Suprapubic skin (tissue), 4 donors: Measurements from ENCODE around the gene DYNLRB1. TPM values are rescaled to one million over a fixed set of nuclear protein-coding genes. Genes with fewer than 3 reads are reported as not detected.
"Not testable (repeated sequence)": the region's sequence is repeated elsewhere in the genome, so short reads cannot be mapped to it uniquely, and the experiment has no call there.

ENCODE experiments used
- DNase-seq, 2 donors: peaks; one replicate each; pipeline ENCODE4 v3.0.0-alpha.2; 2019; ENCODE audit warnings: low spot score in 2 of 2
- H3K27ac ChIP-seq: fragments of 200-600 bp; sonication (generic); one replicate; pipeline ENCODE4 v1.5.1; 2019
- H3K27me3 ChIP-seq: fragments of 200-600 bp; sonication (generic); one replicate; pipeline ENCODE4 v1.5.1; 2019
- H3K36me3 ChIP-seq: fragments of 200-600 bp; sonication (generic); one replicate; pipeline ENCODE4 v1.5.1; 2019
- H3K4me1 ChIP-seq: fragments of 200-600 bp; sonication (generic); one replicate; pipeline ENCODE4 v1.5.1; 2019
- H3K4me3 ChIP-seq: fragments of 200-600 bp; sonication (generic); one replicate; pipeline ENCODE4 v1.5.1; 2019; ENCODE audit warnings: mild to moderate bottlenecking
- H3K9me3 ChIP-seq: fragments of 200-600 bp; sonication (generic); one replicate; pipeline ENCODE4 v1.5.1; 2019
- CTCF ChIP-seq, 2 donors: fragments of 200-600 bp in 1 of 2; fragments of 450-650 bp in 1 of 2; sonication (generic) in 1 of 2; IDR thresholded peaks; one replicate each; pipeline ENCODE4 v1.5.1; 2016 to 2019; ENCODE audit warnings: antibody characterized with exemption in 2 of 2, mild to moderate bottlenecking in 1 of 2, moderate library complexity in 1 of 2
- EP300 ChIP-seq: sonication (generic); formaldehyde crosslinking; IDR thresholded peaks from one replicate; pipeline ENCODE4 v1.6.1; 2017; ENCODE audit warnings: antibody characterized with exemption
- POLR2A ChIP-seq, 2 donors: fragments of 450-650 bp; IDR thresholded peaks; one replicate each; pipeline ENCODE4 v1.6.1; 2017; ENCODE audit warnings: antibody characterized with exemption in 2 of 2, mild to moderate bottlenecking in 2 of 2, moderate library complexity in 2 of 2
- POLR2AphosphoS5 ChIP-seq, 3 donors: sonication (generic); formaldehyde crosslinking; IDR thresholded peaks; one replicate each; pipeline ENCODE4 v1.6.1; 2017; ENCODE audit warnings: antibody characterized with exemption in 3 of 3
- WGBS: methylation state at CpG from one replicate; pipeline ENCODE4 v1.1.5; 2018; 5-methylcytosine and 5-hydroxymethylcytosine counted together
- total RNA-seq, 4 donors: library from RNA; depleted of rRNA; stranded (reverse); fragments of >200 nt; gene quantifications; one replicate each; pipeline ENCODE4 v1.1.0, GENCODE V29; 2016

DYNLRB1 gene
- total RNA-seq, 4 donors from 2014 or later: 143 to 270 (median 225) TPM

DNA sequence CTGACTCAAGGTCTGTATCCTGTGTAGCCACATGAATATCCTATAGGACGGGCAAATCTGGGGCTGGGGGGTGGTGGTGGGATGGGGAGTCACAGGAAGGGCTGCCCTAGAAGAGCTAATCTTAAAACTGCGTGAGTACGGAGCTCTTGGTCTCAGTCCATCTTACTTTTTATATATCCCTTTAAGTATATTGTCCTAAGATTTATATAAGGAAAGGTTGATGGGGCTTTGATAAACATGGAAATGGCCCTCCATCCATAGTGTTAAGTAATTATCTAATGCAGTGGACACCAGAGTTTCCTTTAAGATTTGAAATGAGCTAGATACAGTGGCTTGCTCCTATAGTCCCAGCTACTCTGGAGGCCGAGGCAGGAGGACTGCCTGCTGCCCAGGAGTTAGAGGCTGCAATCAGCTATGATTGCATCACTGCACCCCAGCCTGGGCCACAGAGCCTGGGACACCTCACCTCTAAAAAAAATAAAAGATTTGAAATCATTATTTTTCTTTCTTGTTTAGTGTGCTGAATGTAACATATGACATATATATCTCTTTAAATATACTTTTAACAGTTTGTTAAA lies 24.2 kb upstream of the DYNLRB1 start:
- DNase-seq: no peak
- peaks cover 82% of the 10 kb centered on the region for H3K36me3 ChIP-seq
- TF ChIP-seq POLR2A (IDR thresholded peaks at IDR 0.05) (no peak), EP300 (no peak), CTCF (IDR thresholded peaks at IDR 0.05) (no peak), POLR2AphosphoS5 (IDR thresholded peaks at IDR 0.05) (no peak)
- H3K9me3 ChIP-seq: no peaks in the 10 kb centered on the region
- H3K27me3 ChIP-seq: no peaks in the 10 kb centered on the region
- H3K4me3 ChIP-seq: no peak overlapping the region
- H3K27ac ChIP-seq: no peak overlapping the region
- no peaks in the 10 kb centered on the region for H3K4me1 ChIP-seq
- WGBS: 90% methylated on average over 4 of the region's 4 CpGs

DNA sequence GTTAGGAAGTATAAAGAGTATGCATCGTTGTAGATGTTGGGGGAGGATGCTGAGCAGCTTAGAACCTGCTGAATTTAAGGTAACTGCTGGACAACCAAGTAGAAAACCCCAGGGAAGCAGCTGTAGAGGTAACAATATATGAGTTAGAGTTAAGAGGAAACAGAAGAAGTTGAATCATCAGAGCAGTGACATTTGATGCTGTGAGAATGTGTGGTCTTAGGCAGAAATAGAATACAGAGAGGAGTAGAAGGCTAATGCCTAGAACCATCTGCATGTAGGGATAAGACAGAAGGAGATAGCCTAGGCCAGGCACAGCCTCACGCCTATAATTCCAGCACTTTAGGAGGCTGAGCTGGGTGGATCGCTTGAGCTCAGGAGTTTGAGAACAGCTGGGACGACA lies 22.6 kb upstream of the DYNLRB1 start:
- no peak for TF ChIP-seq POLR2AphosphoS5 (IDR thresholded peaks at IDR 0.05)
- no peak for TF ChIP-seq EP300
- no peak for TF ChIP-seq POLR2A (IDR thresholded peaks at IDR 0.05)
- WGBS: 96% methylated on average over 4 of the region's 4 CpGs
- DNase-seq: no peak
- H3K4me3 ChIP-seq: no peak overlapping the region
- no peaks in the 10 kb centered on the region for H3K4me1 ChIP-seq
- H3K36me3 ChIP-seq: peaks cover 84% of the 10 kb centered on the region
- H3K27ac ChIP-seq: no peak overlapping the region
- no peaks in the 10 kb centered on the region for H3K27me3 ChIP-seq
- no peaks in the 10 kb centered on the region for H3K9me3 ChIP-seq

DNA sequence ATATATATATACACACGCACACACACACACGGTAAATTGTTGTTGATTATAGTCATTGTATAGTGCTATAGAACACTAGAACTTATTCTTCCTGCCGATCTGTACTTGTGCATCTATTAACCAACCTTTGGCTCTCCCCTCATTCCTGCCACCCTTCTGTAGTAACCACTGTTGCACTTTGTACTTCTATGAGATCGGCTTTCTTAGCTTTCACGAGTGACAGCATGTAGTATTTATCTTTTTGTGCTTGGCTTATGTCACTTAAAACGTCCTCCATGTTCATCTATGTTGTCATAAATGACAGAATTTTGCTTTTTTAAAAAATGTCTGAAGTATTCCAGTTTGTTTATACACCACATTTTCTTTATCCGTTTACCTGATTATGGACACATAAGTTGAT lies 20.9 kb upstream of the DYNLRB1 start:
- Histone ChIP-seq H3K9me3 (no peaks in the 10 kb centered on the region), H3K4me3 (no peak overlapping the region), H3K36me3 (peaks cover 67% of the 10 kb centered on the region), H3K27me3 (no peaks in the 10 kb centered on the region), H3K27ac (no peak overlapping the region), H3K4me1 (no peaks in the 10 kb centered on the region)
- DNase-seq: no peak
- TF ChIP-seq EP300: no peak
- TF ChIP-seq CTCF (IDR thresholded peaks at IDR 0.05): no peak
- TF ChIP-seq POLR2AphosphoS5 (IDR thresholded peaks at IDR 0.05): no peak
- TF ChIP-seq POLR2A (IDR thresholded peaks at IDR 0.05): no peak
- WGBS: 96% methylated on average over 7 of the region's 7 CpGs

- no peak for DNase-seq
- Histone ChIP-seq H3K36me3 (peaks cover 65% of the 10 kb centered on the region), H3K27me3 (no peaks in the 10 kb centered on the region), H3K4me1 (no peaks in the 10 kb centered on the region), H3K4me3 (no peak overlapping the region), H3K9me3 (no peaks in the 10 kb centered on the region), H3K27ac (no peak overlapping the region)
- 100% methylated on average over 1 of the region's 1 CpG for WGBS
- TF ChIP-seq CTCF (IDR thresholded peaks at IDR 0.05) (no peak), EP300 (no peak), POLR2AphosphoS5 (IDR thresholded peaks at IDR 0.05) (no peak), POLR2A (IDR thresholded peaks at IDR 0.05) (no peak)
Observed at GRCh38 chr20:34495916-34496315, 20.3 kb upstream of the DYNLRB1 start.

- peaks cover 54% of the 10 kb centered on the region for H3K36me3 ChIP-seq
- H3K9me3 ChIP-seq, H3K27ac ChIP-seq, DNase-seq, H3K4me3 ChIP-seq, H3K4me1 ChIP-seq, H3K27me3 ChIP-seq: not testable (repeated sequence)
- WGBS: 90% methylated on average over 6 of the region's 6 CpGs
Observed at GRCh38 chr20:34497596-34497995, 18.6 kb upstream of the DYNLRB1 start.

GRCh38 chr20:34500823-34501222 lies 15.4 kb upstream of the DYNLRB1 start:
- Histone ChIP-seq H3K9me3 (no peaks in the 10 kb centered on the region), H3K27ac (no peak overlapping the region), H3K4me1 (no peaks in the 10 kb centered on the region), H3K36me3 (peaks cover 45% of the 10 kb centered on the region), H3K27me3 (no peaks in the 10 kb centered on the region), H3K4me3 (no peak overlapping the region)
- TF ChIP-seq POLR2AphosphoS5 (IDR thresholded peaks at IDR 0.05): no peak
- TF ChIP-seq CTCF (IDR thresholded peaks at IDR 0.05): no peak
- TF ChIP-seq EP300: no peak
- no peak for TF ChIP-seq POLR2A (IDR thresholded peaks at IDR 0.05)
- DNase-seq: no peak
- WGBS: 97% methylated on average over 1 of the region's 1 CpG
